Neural cell (in vitro differentiated cells): Measurements from ENCODE around the gene CAMK1D. TPM values are rescaled to one million over a fixed set of nuclear protein-coding genes. Genes with fewer than 3 reads are reported as not detected.

ENCODE experiments used
- H2AFZ ChIP-seq: fragments of 200-600, 300-800 bp; sonication (generic), shearing (Covaris generic); 2 replicates; pipeline ENCODE4 v1.6.0; 2014; ENCODE audit warnings: low read depth, mild to moderate bottlenecking, antibody characterized with exemption, low read length, moderate library complexity
- H3F3A ChIP-seq: fragments of 200-600 bp; shearing (Covaris generic); 2 replicates; pipeline ENCODE4 v1.6.1; 2016; ENCODE audit warnings: mild to moderate bottlenecking, moderate library complexity, mixed read lengths, antibody characterized with exemption, low read length; ENCODE audit not compliant: insufficient read depth, poor library complexity, severe bottlenecking
- H3K27ac ChIP-seq: fragments of 200-600, 300-800 bp; sonication (generic), shearing (Covaris generic); 2 replicates; pipeline ENCODE4 v1.5.1; 2014; ENCODE audit warnings: mild to moderate bottlenecking, low read length, moderate library complexity
- H3K27me3 ChIP-seq: fragments of 300-800, 200-600 bp; sonication (generic), shearing (Covaris generic); 2 replicates; pipeline ENCODE4 v1.6.0; 2014; ENCODE audit warnings: mild to moderate bottlenecking, low read depth, low read length, moderate library complexity; ENCODE audit not compliant: insufficient read depth
- H3K36me3 ChIP-seq: fragments of 300-800, 200-600 bp; sonication (generic), shearing (Covaris generic); 2 replicates; pipeline ENCODE4 v1.5.1; 2014; ENCODE audit warnings: mild to moderate bottlenecking, antibody characterized with exemption, low read length, moderate library complexity; ENCODE audit not compliant: insufficient read depth
- H3K4me2 ChIP-seq: fragments of 300-800, 200-600 bp; sonication (generic), shearing (Covaris generic); 2 replicates; pipeline ENCODE4 v1.6.0; 2014; ENCODE audit warnings: mild to moderate bottlenecking, low read length
- H3K4me3 ChIP-seq: fragments of 300-800, 200-600 bp; sonication (generic), shearing (Covaris generic); 2 replicates; pipeline ENCODE4 v1.5.1; 2014; ENCODE audit warnings: mild to moderate bottlenecking, low read length, moderate library complexity
- H3K79me2 ChIP-seq: fragments of 200-600 bp; shearing (Covaris generic); replicated peaks from 2 replicates; pipeline ENCODE4 v1.6.0; 2014; ENCODE audit warnings: mild to moderate bottlenecking, low read length, moderate library complexity; ENCODE audit not compliant: insufficient read depth
- H3K9ac ChIP-seq: fragments of 300-800, 200-600 bp; sonication (generic), shearing (Covaris generic); 2 replicates; pipeline ENCODE4 v1.6.1; 2016; ENCODE audit warnings: mild to moderate bottlenecking, low read length, mixed read lengths
- H3K9me2 ChIP-seq: fragments of 200-600 bp; shearing (Covaris generic); 2 replicates; pipeline ENCODE4 v1.6.1; 2016; ENCODE audit warnings: mild to moderate bottlenecking, low read length, mixed read lengths; ENCODE audit not compliant: insufficient read depth
- H3K9me3 ChIP-seq: fragments of 200-600, 300-800 bp; sonication (generic), shearing (Covaris generic); 2 replicates; pipeline ENCODE4 v1.6.1; 2016; ENCODE audit warnings: mild to moderate bottlenecking, mixed run types, low read length, moderate library complexity, mixed read lengths
- H4K20me1 ChIP-seq: fragments of 200-600 bp; shearing (Covaris generic); 2 replicates; pipeline ENCODE4 v1.6.1; 2016; ENCODE audit warnings: mild to moderate bottlenecking, mixed run types; ENCODE audit not compliant: insufficient read depth
- EP300 ChIP-seq: fragments of 450-650 bp; conservative IDR thresholded peaks from 2 replicates; pipeline ENCODE4 v1.6.1; 2014; ENCODE audit warnings: antibody characterized with exemption, mild to moderate bottlenecking, moderate library complexity; ENCODE audit not compliant: poor library complexity, severe bottlenecking
- EZH2 ChIP-seq: fragments of 200-600, 300-800 bp; shearing (Covaris generic), sonication (generic); IDR thresholded peaks from 2 replicates; pipeline ENCODE4 v1.6.1; 2014; ENCODE audit warnings: antibody characterized with exemption, low read length, borderline replicate concordance, mild to moderate bottlenecking; ENCODE audit not compliant: insufficient read depth, poor library complexity, severe bottlenecking
- MXI1 ChIP-seq: fragments of 450-650 bp; conservative IDR thresholded peaks from 2 replicates; pipeline ENCODE4 v1.6.1; 2014; ENCODE audit warnings: antibody characterized with exemption, mild to moderate bottlenecking; ENCODE audit not compliant: poor library complexity, severe bottlenecking
- POLR2AphosphoS5 ChIP-seq: IDR thresholded peaks from 2 replicates; pipeline ENCODE4 v1.6.1; 2012
- RAD21 ChIP-seq: fragments of 450-650 bp; conservative IDR thresholded peaks from 2 replicates; pipeline ENCODE4 v1.6.1; 2014; ENCODE audit warnings: antibody characterized with exemption, mild to moderate bottlenecking, moderate library complexity
- SMC3 ChIP-seq: fragments of 450-650 bp; conservative IDR thresholded peaks from 2 replicates; pipeline ENCODE4 v1.6.1; 2014; ENCODE audit warnings: antibody characterized with exemption, mild to moderate bottlenecking, moderate library complexity; ENCODE audit not compliant: poor library complexity
- TAF1 ChIP-seq: IDR thresholded peaks from 2 replicates; pipeline ENCODE4 v1.6.1; 2012; ENCODE audit warnings: low read depth
- polyA plus RNA-seq: library from polyadenylated mRNA; depleted of rRNA; stranded (reverse); fragments of >200 nt; gene quantifications from 2 replicates; pipeline ENCODE4 v1.2.3, GENCODE V29; 2014
- TF ChIP-seq, protein P1 (sequence below): fragments of 450-650 bp; IDR thresholded peaks from 2 replicates; pipeline ENCODE4 v1.5.1; 2014; ENCODE audit warnings: antibody characterized with exemption, mild to moderate bottlenecking, moderate library complexity; ENCODE audit not compliant: poor library complexity, severe bottlenecking
- TF ChIP-seq, protein P2 (sequence below): IDR thresholded peaks from 2 replicates; pipeline ENCODE4 v1.6.1; 2012; ENCODE audit warnings: borderline replicate concordance

The CAMK1D gene
- polyA plus RNA-seq, 1 donor from 2014 or later: 13.8 TPM

DNA sequence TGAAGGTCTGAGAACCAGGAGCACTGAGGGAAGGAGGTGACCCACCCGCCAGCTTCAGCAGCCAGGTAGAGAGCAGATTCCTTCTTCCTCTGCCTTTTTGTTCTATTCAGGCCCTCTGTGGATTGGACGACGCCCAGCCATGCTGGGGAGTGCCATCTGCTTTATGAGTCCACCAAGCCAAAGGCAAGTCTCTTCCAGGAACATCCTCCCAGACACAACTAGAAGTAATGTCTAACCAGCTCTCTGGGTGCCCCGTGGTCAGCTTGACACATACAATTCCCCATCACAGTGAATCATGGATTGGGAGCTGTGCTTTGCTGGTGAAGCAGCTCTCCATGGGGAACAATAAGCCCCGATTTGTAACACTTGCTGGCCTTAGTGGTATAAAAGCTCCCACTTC is 526.9 kb downstream of the CAMK1D start:
- Histone ChIP-seq H3K4me2 (no peak overlapping the region), H2AFZ (no peak overlapping the region), H3K79me2 (no peaks in the 10 kb centered on the region), H4K20me1 (no peaks in the 10 kb centered on the region), H3F3A (no peaks in the 10 kb centered on the region), H3K9ac (no peak overlapping the region), H3K9me2 (no peaks in the 10 kb centered on the region), H3K9me3 (no peaks in the 10 kb centered on the region), H3K27ac (no peak overlapping the region), H3K27me3 (no peaks in the 10 kb centered on the region), H3K4me3 (no peak overlapping the region), H3K36me3 (no peaks in the 10 kb centered on the region)
- TF ChIP-seq POLR2AphosphoS5: no peak
- TF ChIP-seq, protein P1, sequence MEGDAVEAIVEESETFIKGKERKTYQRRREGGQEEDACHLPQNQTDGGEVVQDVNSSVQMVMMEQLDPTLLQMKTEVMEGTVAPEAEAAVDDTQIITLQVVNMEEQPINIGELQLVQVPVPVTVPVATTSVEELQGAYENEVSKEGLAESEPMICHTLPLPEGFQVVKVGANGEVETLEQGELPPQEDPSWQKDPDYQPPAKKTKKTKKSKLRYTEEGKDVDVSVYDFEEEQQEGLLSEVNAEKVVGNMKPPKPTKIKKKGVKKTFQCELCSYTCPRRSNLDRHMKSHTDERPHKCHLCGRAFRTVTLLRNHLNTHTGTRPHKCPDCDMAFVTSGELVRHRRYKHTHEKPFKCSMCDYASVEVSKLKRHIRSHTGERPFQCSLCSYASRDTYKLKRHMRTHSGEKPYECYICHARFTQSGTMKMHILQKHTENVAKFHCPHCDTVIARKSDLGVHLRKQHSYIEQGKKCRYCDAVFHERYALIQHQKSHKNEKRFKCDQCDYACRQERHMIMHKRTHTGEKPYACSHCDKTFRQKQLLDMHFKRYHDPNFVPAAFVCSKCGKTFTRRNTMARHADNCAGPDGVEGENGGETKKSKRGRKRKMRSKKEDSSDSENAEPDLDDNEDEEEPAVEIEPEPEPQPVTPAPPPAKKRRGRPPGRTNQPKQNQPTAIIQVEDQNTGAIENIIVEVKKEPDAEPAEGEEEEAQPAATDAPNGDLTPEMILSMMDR: no peak
- TF ChIP-seq SMC3: no peak
- no peak for TF ChIP-seq EP300
- no peak for TF ChIP-seq RAD21
- TF ChIP-seq TAF1: no peak
- no peak for TF ChIP-seq EZH2
- TF ChIP-seq MXI1: no peak
- TF ChIP-seq, protein P2, sequence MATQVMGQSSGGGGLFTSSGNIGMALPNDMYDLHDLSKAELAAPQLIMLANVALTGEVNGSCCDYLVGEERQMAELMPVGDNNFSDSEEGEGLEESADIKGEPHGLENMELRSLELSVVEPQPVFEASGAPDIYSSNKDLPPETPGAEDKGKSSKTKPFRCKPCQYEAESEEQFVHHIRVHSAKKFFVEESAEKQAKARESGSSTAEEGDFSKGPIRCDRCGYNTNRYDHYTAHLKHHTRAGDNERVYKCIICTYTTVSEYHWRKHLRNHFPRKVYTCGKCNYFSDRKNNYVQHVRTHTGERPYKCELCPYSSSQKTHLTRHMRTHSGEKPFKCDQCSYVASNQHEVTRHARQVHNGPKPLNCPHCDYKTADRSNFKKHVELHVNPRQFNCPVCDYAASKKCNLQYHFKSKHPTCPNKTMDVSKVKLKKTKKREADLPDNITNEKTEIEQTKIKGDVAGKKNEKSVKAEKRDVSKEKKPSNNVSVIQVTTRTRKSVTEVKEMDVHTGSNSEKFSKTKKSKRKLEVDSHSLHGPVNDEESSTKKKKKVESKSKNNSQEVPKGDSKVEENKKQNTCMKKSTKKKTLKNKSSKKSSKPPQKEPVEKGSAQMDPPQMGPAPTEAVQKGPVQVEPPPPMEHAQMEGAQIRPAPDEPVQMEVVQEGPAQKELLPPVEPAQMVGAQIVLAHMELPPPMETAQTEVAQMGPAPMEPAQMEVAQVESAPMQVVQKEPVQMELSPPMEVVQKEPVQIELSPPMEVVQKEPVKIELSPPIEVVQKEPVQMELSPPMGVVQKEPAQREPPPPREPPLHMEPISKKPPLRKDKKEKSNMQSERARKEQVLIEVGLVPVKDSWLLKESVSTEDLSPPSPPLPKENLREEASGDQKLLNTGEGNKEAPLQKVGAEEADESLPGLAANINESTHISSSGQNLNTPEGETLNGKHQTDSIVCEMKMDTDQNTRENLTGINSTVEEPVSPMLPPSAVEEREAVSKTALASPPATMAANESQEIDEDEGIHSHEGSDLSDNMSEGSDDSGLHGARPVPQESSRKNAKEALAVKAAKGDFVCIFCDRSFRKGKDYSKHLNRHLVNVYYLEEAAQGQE: no peak

DNA sequence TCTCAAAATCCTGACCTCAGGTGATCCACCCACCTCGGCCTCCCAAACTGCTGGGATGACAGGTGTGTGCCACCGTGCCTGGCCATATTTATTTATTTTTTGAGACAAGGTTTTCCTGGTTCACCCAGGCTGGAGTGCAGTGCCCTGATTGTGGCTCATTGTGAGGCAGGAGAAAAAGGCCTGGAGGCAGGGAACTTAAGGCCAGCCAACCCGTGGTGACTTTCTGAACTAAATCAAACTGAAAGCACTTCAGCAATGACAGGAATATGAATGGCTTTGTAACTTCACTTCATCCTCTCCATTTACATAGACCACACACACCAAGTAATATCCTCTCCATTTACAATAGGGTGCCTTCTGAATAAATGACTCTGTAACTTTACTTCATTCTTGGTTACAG is 527.8 kb downstream of the CAMK1D start:
- H4K20me1 ChIP-seq: no peaks in the 10 kb centered on the region
- H3F3A ChIP-seq: no peaks in the 10 kb centered on the region
- H3K9me2 ChIP-seq: no peaks in the 10 kb centered on the region
- no peak overlapping the region for H3K4me3 ChIP-seq
- H3K36me3 ChIP-seq: no peaks in the 10 kb centered on the region
- H3K79me2 ChIP-seq: no peaks in the 10 kb centered on the region
- H3K27ac ChIP-seq: no peak overlapping the region
- H3K4me2 ChIP-seq: no peak overlapping the region
- H2AFZ ChIP-seq: no peak overlapping the region
- H3K27me3 ChIP-seq: no peaks in the 10 kb centered on the region
- H3K9ac ChIP-seq: no peak overlapping the region
- H3K9me3 ChIP-seq: no peaks in the 10 kb centered on the region
- TF ChIP-seq RAD21: no peak

DNA sequence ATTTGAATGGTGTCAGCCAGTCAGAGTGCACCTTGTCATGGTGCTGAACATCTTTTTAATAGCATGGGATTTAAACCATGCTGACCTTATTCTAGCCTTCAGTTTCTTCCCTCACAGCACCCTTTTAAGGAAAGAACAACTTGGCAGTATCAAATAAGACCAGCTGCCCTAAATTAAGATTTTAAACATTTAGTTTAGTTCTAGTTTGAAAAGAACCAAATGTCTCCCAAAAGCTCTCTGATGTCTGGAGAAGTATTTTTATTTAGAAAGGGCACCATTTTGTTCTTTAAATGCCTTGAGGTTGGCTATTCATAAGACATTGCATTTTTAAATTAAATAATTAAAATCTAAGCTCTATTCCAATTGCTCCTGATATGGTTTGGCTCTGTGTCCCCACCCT is 531.1 kb downstream of the CAMK1D start:
- no peak overlapping the region for H3K9ac ChIP-seq
- H3K27ac ChIP-seq: no peak overlapping the region
- H3K4me2 ChIP-seq: no peak overlapping the region
- H3K9me2 ChIP-seq: no peaks in the 10 kb centered on the region
- H3K27me3 ChIP-seq: no peaks in the 10 kb centered on the region
- H2AFZ ChIP-seq: no peak overlapping the region
- H3K9me3 ChIP-seq: no peaks in the 10 kb centered on the region
- H3K4me3 ChIP-seq: no peak overlapping the region
- TF ChIP-seq, protein P1: no peak
- TF ChIP-seq, protein P2: no peak
- TF ChIP-seq TAF1 (no peak), SMC3 (no peak)
- no peaks in the 10 kb centered on the region for H4K20me1 ChIP-seq
- H3K79me2 ChIP-seq: no peaks in the 10 kb centered on the region
- no peaks in the 10 kb centered on the region for H3K36me3 ChIP-seq
- no peaks in the 10 kb centered on the region for H3F3A ChIP-seq
